GM19452 (cell line): Measurements from ENCODE around the gene FEM1B.
"Not testable (repeated sequence)": the region's sequence is repeated elsewhere in the genome, so short reads cannot be mapped to it uniquely, and the experiment has no call there.

Source experiments
- ATAC-seq: cut with Tn5 transposase; IDR thresholded peaks from one replicate; pipeline ENCODE4 v1.9.1; 2021; ENCODE audit not compliant: unreplicated experiment

FEM1B gene

DNA sequence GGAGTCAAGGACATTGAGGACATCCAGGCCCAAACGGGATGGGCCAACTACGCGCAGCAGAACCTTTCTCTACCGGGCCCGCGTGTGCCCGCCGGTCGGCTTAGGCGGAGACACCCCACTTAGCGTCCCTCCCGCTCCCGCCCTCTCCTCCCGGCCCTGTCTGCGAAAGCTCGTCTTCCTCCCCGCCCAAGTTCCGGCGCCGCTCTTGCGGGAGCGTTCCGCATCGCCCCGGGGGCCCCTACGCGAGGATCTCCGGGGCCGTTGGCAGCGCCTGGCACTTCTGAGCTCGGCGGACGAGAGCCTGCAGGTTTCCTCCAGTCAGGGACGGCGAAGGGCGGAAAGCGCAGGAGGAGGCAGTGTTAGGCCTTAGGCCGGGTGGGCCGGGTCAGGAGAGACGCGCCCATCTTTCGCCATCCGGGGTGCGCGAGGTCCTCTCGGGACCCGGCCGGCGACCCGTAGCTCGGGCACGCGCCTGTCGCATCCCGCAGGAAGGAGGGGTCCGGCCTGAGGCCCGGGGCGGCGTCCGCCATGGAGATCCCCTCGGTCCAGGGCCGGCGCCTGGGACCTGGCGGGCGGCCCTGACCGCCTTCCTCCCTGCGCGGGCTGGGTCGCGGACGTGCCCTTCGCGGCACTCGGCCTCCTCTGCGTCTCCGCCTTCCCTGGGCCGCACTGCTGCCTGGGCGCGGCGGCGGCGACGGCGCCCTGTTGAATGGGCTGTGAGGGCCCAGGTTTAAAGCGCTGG, at the start of gene FEM1B:
Gene FEM1B (plus strand): TSS at position 143 of the 742 bp plus-strand sequence. CDS start 673 bp downstream, outside the sequence.
- peak; percentile 74 for ATAC-seq

DNA sequence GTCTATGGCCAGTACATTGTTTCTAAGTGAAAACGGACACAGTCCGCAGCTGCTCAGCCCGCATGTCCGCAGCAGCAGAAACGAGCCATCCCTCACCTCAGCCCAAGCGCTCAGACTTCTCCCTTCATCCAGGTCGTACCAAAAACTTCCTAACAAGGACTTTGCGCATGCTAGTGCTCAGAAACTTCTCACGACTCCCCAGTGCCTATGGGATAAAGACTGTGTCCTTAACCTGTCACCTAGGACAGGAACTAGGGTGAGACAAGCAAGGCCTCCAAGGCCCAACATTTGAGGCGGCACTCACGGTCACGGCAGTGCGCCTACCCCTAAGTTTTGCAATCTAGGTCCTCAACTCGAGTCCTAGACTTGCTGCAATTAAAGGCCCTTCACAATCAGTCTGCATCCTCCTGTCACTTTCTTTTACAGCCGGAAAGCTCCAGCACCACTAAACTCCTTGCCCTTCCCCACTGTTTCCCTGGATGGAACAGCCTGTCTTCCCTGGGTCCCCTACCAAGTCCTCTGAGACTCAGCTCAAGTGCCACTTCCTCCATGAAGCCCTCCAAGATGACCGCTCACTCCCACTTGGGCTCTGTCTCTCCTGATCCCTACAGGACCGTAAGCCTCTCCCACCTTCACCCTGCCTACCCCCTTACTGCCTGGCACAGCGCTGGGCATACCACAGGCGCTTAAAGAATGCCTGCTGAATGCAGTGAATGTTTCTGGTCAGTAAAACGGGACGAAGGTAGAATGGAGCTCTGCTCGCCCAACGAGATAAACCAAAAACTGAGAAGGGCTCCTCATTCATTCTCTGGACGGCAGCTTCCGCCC, 49.2 kb upstream of the FEM1B start:
- ATAC-seq: no peak

DNA sequence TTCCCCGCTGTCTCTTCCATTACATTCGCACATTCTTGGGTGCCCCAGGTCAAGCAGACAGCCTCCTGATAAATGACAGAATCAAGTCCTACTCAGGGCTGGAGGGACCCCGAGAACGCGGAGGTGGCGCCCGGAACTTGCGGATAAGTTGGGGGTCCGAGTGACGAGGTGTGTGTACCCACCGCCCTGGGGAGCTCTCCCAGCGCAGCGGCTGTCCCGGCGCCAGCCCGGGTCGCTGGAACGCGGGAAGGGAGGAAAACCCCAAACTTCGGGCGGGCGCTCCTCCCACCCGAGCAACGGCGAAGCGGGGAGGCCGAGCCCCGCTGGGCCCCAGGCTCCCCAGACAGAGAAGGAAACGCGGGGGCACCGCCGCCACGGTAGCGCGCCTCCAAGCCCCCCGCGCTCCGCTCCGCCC, 48.6 kb upstream of the FEM1B start:
- peak; percentile 15 for ATAC-seq

DNA sequence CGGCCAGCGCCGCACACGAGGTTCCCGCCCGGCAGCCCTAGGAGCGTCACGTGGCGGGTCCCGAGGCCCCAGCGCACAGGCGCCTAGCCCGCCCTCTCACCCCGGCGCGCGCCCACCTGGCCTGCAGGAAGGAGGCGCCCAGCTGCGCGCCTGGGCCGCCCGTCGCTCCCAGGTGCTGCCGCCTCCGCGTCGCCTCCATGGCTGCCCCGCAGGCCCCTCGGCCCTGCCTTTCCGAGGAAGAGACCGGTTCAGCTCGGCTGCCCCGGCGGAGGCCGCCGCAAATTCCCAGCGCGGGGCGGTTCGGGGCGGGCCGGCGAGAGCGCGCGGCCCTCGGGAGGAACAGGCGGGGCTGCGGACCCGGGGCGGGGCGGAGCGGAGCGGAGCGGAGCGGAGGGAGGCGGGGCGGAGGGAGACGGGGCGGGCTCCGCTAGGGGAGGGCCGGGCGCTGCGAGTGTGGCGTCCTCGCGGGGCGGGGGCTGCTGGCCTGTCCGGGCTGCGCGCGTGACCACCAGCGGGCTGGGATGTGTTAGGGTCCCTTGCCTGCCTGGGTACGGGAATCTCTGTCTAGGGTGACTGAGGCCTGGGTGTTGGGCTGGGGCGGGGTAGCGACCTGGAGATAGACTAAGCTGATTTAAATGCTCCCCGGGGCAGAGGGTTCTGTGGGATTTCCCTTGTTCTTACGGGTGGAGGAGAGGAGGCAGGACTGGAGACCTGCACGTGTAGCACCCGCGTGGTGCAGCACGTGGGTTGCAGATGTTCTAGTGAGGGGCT, 48.0 kb upstream of the FEM1B start, which contains the start of gene CLN6:
Gene CLN6 (minus strand): TSS at position 343 of the 771 bp plus-strand sequence. CDS start 144 bp downstream, at position 199.
- ATAC-seq: peak; percentile 66

DNA sequence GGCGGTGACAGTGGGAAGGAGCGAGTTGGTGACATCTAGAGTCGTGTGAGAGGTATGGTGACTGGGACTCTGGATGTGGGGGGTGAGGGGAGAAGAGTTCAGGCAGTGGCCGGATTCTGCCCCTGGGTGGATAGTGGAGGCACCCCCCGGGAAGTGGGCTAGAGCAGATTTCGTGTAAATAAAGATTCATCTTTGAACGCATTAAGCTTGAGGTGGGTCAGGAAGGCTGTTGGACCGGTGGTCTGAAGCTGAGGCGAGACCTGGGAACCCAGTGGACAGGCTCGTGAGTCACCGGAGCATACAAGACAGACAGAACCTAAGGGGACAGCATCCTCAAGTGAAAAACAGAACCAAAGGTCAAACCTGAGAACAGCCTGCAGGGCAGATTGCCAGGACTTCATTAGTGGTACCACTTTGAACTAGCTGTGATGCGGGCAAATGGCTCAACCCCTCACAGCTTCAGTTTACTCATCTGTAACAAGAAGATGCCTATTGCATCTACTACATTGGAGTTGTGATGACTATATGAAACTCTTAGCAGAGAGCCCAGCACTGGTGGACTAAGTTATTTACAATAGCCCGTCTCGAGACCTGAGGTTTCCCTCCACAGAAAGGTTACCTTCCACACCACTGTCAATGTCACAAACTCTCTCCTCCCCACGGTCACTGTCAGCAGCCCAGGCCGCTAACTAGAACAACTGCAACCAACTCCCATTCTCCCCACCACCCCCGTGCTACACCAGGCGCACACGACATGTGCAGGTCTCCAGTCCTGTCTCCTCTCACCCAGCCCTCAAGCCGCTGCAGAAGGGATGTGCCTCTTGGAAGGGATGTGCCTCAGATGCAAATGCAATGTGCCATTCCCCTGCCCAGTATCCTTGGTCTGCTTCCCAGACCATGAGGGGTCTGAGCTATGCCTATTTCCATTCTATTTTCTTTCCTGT, 47.1 kb upstream of the FEM1B start:
- ATAC-seq: peak; percentile 23

DNA sequence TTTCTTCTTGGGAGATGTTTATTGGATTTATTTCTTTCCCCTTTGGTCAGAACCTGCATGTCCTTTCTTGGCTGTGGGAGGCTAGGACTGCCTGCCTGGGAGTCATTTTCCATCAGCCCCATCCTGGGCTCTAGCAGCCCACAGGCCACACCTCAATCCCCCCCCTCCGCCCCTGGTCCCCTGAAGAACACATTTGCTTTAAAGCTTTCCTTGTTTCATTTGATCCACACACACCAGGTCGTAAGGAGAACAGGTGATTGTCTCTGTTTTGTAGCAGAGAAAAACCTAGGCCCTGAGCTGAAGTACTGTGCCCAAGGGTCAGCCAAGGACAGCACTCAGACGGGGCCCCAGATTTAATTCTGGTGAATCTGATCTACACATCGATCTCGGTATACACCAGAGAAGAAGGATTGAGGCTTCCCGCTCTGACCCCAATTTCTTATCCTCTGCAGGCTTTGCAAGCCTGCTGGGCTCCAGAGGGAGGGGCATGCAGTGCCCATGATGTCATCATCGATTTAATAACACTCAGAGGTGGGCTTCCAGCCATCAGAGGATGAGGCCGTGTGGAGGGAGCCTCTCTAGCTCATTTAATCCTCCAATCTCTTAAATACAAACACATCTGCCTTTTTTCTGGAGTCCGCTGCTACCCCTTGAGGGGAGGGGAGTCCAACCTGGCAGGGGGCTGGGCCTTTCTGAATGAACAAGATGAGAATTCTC, 46.3 kb upstream of the FEM1B start:
- no peak for ATAC-seq

DNA sequence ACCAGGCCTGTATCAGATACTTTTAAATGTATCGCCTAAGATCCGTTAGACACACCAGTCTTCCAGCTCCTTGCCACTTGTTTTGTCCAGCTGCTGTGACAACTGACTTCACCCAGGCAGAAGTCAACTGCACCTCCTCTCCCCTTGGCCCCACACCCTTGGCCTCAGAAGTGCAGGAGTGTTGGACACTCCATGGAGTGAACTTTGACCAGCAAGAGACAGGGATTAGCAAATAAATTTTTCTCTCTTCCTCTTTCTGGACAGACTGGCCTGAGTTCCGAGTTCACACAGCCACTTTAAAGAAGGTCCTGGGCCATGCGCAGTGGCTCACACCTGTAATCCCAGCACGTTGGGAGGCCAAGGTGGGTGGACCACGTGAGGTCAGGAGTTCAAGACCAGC, 45.1 kb upstream of the FEM1B start:
- no peak for ATAC-seq

DNA sequence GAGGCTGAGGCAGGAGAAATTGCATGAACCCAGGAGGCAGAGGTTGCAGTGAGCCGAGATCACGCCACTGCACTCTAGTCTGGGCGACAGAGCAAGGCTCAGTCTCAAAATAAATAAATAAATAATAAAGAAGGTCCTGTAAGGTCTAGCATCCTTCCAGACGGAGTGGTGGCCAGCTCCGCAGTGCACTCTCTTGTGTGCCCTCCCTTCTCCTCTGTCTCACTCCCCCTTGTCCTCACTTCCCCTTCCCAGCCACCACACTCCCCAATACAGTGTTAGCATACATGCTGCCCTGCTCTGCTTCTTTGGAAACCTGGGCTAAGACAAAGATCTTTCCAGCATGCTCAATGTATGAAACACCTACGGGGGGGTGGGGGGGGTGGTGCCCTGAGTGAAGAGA, 44.6 kb upstream of the FEM1B start:
- no peak for ATAC-seq

DNA sequence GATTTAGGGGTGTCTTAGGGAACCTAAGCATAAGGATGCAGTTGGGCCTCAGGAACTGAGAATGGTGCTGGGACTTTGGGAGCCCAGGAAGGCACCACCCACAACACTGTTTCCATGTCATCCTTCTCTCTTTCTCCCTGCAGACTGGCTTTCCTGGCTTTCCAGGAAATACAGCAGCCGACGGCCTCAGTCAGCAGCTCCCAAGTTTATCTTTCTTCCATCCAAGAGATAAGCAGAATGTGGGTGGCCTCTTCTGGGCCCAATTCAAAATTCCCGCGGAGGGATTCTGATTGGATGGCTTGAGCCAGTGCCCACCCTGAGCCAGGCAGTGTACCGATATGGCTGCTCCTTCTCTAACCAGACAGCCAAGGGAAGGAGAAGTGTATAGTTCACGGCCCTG, 43.5 kb upstream of the FEM1B start:
- ATAC-seq: no peak

DNA sequence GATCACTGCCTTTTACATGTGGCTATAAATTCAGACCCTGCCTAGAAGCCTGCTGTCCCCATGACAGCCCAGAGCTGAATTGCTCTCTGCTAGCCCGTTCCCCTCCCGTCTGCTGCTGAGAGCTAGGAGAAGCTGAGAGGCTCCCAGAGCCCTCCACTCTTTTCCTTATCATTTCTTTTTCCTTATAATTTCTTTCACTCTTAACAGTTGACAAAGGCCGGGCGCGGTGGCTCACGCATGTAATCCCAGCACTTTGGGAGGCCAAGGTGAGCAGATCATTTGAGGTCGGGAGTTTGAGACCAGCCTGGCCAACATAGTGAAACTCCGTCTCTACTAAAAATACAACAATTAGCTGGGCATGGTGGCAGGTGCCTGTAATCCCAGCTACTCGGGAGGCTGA, 43.0 kb upstream of the FEM1B start:
- ATAC-seq: not testable (repeated sequence)

DNA sequence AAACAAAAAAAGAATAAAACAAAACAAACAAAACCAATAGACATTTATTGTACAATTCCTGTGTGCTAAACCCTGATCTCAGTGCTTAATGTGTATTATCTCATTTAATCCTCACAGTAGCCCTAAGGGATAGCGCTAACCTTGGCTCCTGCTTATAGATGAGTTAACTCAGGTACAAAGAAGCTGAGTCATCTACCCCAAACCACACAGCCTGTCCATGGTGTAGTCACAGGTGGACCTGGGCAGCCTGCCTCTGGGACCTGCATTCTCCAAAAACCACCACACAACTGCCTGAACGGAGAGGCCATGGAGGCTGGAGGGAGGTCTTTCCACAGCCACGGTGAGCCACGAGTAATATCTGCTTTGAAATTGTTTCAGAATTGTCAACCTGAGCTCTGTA, 42.5 kb upstream of the FEM1B start:
- ATAC-seq: no peak

DNA sequence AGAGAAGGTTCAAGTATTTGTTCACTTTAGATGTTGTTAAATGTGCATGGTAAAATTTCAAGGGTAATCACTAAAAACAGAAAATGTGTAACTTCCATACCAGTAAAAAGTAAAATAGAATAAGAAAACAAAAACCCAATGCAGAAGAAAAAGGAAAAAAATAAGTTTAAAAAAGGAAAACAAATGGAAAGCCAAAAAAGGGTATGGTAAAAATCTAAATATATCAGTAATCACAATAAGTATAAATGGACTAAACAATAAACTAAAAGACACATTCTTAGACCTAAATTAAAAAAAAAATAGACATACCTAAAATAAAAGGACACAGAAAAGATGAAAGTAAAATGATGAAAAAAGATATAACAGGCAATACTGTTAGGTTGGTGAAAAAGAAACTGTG, 38.5 kb upstream of the FEM1B start:
- no peak for ATAC-seq

DNA sequence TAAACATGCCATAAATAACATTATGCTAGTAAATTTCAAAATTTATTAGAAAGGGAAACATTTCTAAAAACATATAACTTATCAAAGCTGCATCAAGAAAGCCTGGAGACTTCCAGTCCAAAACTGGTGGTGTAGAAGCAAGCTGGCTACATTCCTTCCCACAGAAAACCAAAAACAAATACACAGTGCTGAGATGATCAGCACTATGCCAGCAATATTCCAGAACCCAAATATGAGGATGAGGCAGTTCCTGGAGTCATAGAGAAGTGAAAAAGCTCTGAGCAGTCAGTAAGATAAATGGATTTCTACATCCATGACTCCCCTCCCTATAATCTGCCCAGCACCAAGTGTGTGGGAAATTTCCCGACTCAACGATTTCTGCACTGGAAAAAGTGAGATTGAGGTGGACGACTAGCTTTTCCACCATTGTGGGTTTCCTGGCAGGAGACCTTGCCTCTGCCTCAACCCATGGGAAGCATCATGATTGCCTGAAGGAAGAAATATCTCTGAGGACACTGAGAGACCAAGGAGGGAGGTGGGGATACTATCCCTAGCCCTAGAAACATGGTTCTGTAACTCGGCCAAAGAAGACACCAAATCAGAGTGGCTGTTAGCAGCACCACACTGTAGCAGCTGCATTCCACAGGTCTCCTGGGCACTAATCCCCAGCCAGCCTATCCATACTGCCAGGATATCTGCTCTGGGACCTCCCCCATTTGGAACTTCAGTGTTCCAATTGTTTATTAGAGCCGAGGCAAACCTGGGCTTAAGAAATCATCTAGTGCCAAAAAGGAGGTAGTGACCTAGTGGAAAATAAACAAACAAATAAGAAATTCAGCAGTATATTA, 36.2 kb upstream of the FEM1B start:
- no peak for ATAC-seq

DNA sequence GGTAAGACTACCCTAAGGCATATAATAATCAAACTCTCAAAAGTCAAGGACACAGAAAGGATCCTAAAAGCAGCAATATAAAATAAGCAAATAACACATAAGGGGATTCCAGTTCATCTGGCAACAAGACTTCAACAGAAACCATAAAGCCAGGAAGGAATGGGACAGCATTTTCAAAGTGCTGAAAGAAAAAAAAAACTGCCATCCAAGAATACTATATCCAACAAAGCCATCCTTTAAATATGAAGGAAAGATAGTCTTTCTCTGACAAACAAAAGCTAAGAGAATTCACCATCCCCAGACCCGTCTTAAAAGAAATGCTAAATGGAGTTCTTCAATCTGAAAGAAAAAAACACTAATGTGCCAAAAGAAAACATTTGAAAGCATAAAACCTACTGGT, 33.3 kb upstream of the FEM1B start:
- ATAC-seq: no peak

DNA sequence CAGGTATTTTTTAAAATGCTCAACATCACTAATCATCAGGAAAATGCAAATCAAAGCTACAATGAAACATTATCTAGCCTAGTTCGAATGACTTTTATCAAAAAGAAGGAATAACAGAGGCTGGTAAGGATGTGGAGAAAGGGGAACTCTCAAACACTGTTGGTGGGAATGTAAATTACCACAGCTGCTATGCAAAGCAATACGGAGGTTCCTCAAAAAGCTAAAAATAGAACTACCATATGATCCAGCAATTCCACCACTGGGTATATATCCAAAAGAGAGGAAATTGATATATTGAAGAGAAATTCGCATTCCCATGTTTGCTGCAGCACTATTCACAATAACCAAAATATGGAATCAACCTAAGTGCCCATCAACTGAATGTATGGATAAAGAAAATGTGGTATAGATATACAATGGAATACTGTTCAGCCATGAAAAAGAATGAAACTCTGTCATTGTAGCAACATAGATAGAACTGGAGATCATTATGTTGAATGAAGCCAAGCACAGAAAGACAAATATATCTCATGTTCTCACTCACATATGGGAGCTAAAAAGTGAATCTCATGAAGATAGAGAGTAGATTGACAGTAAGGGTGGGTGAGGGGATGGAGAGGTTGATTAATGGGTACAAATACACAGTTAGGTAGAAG, 28.4 kb upstream of the FEM1B start:
- ATAC-seq: no peak

DNA sequence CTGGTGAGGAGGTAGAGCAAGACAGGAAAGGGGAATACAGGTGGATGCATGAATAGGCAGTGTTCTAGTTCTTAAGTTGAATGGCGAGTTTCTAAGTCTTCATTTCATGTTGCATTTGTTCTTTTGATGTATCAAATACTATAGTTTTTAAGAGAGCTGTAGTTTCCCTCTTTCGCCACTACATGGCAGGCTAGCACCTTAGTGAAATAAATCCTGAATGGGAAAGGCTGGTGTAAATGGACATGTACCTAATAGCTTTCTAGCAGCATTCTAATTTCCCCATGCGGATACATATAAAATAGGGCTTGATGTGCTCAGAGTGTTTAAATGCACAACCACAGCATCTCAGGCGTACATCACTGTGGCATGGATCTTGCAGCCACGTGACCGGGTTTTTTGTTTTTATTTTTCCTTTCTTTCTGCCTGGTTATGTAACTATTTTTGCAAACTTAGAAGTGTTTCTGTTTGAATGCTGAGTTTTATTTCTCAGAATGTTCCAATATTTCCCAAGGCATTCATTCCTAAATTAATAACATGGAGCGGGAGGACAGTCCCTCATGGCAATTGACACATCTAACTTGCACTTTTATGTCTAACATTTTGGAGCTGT, 24.5 kb upstream of the FEM1B start:
- no peak for ATAC-seq

DNA sequence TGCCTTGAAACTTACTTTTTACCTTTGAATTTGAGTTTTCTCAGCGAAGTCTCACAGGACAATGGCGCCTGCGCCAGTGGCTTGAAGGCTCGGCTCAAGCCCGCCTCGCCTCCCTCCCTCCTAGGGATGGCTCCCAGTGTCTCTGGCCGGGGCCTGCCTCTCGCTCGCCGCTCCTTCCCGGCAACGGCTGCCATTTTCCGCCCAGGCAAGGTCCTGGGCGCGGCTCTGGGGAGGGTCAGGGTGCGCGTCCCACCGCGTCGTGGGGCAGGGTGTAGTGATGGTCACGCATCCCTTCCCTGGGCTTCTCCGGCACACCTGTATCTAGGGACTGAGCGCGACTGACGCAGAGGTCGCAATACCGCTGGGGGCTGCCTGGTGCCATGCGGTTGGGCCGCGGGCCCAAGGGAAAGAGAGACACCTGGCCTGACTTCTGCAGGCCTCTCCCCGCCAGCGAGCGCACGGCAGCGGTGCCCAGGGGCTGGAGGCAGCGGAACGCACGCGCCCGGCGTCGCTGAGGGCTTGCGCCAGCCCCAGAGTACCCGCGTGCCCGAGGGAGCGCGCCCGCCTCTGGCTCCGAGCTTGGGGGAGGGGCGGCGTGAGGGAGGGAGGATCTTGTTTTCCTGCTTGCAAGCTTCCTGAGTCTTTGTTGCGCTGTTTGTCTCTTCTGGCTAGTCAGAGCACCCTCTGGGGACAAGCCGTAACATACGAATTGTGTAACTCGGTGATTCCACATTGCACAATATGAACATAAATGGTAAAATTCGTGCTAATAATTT, 20.7 kb upstream of the FEM1B start:
- ATAC-seq: no peak
